K562 (cell line): ENCODE results near the gene KAT5. TPM values are rescaled to one million over a fixed set of nuclear protein-coding genes. Genes with fewer than 3 reads are reported as not detected.

Experiments
- ARID2 ChIP-seq: fragments of 450-650 bp; IDR thresholded peaks from 2 replicates; pipeline ENCODE4 v1.6.1; 2017; ENCODE audit warnings: antibody characterized with exemption, mild to moderate bottlenecking
- ATF3 ChIP-seq, 2 experiments: fragments of 450-650 bp in 1 of 2; sonication (generic) in 1 of 2; formaldehyde crosslinking in 1 of 2; IDR thresholded peaks in 1 of 2; conservative IDR thresholded peaks in 1 of 2; 2 replicates each; pipeline versions ENCODE4 v1.6.1 to v1.8.1; 2016 to 2023; ENCODE audit warnings: mild to moderate bottlenecking in 2 of 2, moderate library complexity in 2 of 2, inconsistent platforms in 1 of 2, missing genetic modification reagents in 1 of 2
- BCOR ChIP-seq: fragments of 450-650 bp; IDR thresholded peaks from 2 replicates; pipeline ENCODE4 v1.6.1; 2016
- BMI1 ChIP-seq: fragments of 150-350 bp; IDR thresholded peaks from 2 replicates; pipeline ENCODE4 v1.6.1; 2014; ENCODE audit warnings: low read length
- BRD4 ChIP-seq: fragments of 200-600 bp; sonication (generic); IDR thresholded peaks from 2 replicates; pipeline ENCODE4 v1.6.1; 2017; ENCODE audit warnings: inconsistent platforms
- CREM ChIP-seq: IDR thresholded peaks from 2 replicates; pipeline ENCODE4 v1.6.1; 2014; ENCODE audit warnings: antibody characterized with exemption, low read depth
- CXXC5 ChIP-seq: fragments of 250-450 bp; sonication (Bioruptor Pico); IDR thresholded peaks from 2 replicates; pipeline ENCODE4 v1.8.0; 2022; ENCODE audit warnings: inconsistent platforms, mild to moderate bottlenecking, moderate library complexity
- DLX4 ChIP-seq: fragments of 250-450 bp; sonication (Bioruptor Pico); IDR thresholded peaks from 2 replicates; pipeline ENCODE4 v1.6.1; 2021; ENCODE audit warnings: mild to moderate bottlenecking
- ERF ChIP-seq: fragments of 450-650 bp; formaldehyde crosslinking; IDR thresholded peaks from 2 replicates; pipeline ENCODE4 v1.4.0; 2020; ENCODE audit warnings: mild to moderate bottlenecking, mixed read lengths
- NEUROD1 ChIP-seq: fragments of 150-350 bp; IDR thresholded peaks from 2 replicates; pipeline ENCODE4 v1.6.1; 2014; ENCODE audit warnings: borderline replicate concordance, low read length, low read depth; ENCODE audit not compliant: partially characterized antibody
- NFE2 ChIP-seq: IDR thresholded peaks from 2 replicates; pipeline ENCODE4 v1.6.1; 2014; ENCODE audit warnings: antibody characterized with exemption, low read depth
- POLR3A ChIP-seq: IDR thresholded peaks from 2 replicates; pipeline ENCODE4 v1.6.1; 2011; ENCODE audit warnings: borderline replicate concordance, mild to moderate bottlenecking, moderate library complexity; ENCODE audit not compliant: insufficient read length, insufficient read depth; ENCODE audit errors: extremely low read depth
- POLR3G ChIP-seq: IDR thresholded peaks from 2 replicates; pipeline ENCODE4 v1.6.1; 2011; ENCODE audit not compliant: insufficient read length, insufficient replicate concordance; ENCODE audit errors: extremely low read depth
- SRSF9 ChIP-seq: fragments of 200-400 bp; formaldehyde crosslinking; IDR thresholded peaks from 2 replicates; pipeline ENCODE4 v1.6.1; 2017; ENCODE audit warnings: low read depth, low read length, borderline replicate concordance
- TCFL5 ChIP-seq: fragments of 250-450 bp; sonication (Bioruptor Pico); conservative IDR thresholded peaks from 2 replicates; pipeline ENCODE4 v1.6.1; 2021; ENCODE audit warnings: mild to moderate bottlenecking, moderate library complexity, matching md5 sums
- TRIM28 ChIP-seq: fragments of 450-650 bp; IDR thresholded peaks from 2 replicates; pipeline ENCODE4 v1.6.1; 2017
- XRCC4 ChIP-seq: IDR thresholded peaks from one replicate; pipeline ENCODE4 v1.6.1; 2011; ENCODE audit not compliant: insufficient read depth, insufficient read length; ENCODE audit errors: extremely low read depth
- YBX1 ChIP-seq: fragments of 450-650 bp; IDR thresholded peaks from 2 replicates; pipeline ENCODE4 v1.7.1; 2016; ENCODE audit warnings: mild to moderate bottlenecking
- ZKSCAN8 ChIP-seq: fragments of 200-800 bp; sonication (Bioruptor generic); IDR thresholded peaks from 2 replicates; pipeline ENCODE4 v1.6.1; 2016; ENCODE audit warnings: missing genetic modification characterization, missing compliant biosample characterization
- ZNF41 ChIP-seq: fragments of 250-450 bp; sonication (Bioruptor Pico); conservative IDR thresholded peaks from 2 replicates; pipeline ENCODE4 v1.4.0; 2020; ENCODE audit warnings: mild to moderate bottlenecking
- polyA plus RNA-seq, 8 experiments: library from polyadenylated mRNA; depleted of rRNA in 4 of 8; stranded (reverse) in 5 of 8; unstranded in 3 of 8; fragments of >200 nt; fragmentation: Nextera tagmentation in 2 of 8; fragmentation: Illumina TruSeq in 1 of 8; extraction: Ambion mirVana in 2 of 8; extraction: Trizol in 1 of 8; gene quantifications; 2 replicates each; pipeline versions ENCODE4 v1.2.1 to v1.2.3, GENCODE V29; 2011 to 2014; ENCODE audit warnings: inconsistent platforms in 1 of 8, missing spikeins in 1 of 8
- total RNA-seq, 7 experiments: library from RNA; depleted of rRNA in 6 of 7; stranded (reverse); fragments of >200 nt in 6 of 7; fragmentation: Illumina TruSeq in 2 of 7; extraction: Trizol in 2 of 7; gene quantifications; 2 replicates each; pipeline versions ENCODE4 v1.2.1 to v1.2.3, GENCODE V29; 2011 to 2021; ENCODE audit warnings: low replicate concordance in 1 of 7
- TF ChIP-seq, protein P1 (sequence below), 3 experiments: fragments of 200-800 bp in 1 of 3; sonication (Bioruptor generic) in 1 of 3; sonication (generic) in 1 of 3; formaldehyde crosslinking in 1 of 3; IDR thresholded peaks; 2 replicates each; pipeline versions ENCODE4 v1.6.1 to v1.8.0; 2016 to 2022; ENCODE audit warnings: mild to moderate bottlenecking in 2 of 3, missing compliant biosample characterization in 2 of 3, missing genetic modification characterization in 2 of 3, missing genetic modification reagents in 1 of 3
- TF ChIP-seq, protein P2 (sequence below): fragments of 450-650 bp; conservative IDR thresholded peaks from 2 replicates; pipeline ENCODE4 v1.6.1; 2016; ENCODE audit warnings: missing genetic modification characterization, low read depth, mild to moderate bottlenecking, missing compliant biosample characterization, moderate library complexity
- TF ChIP-seq, protein P3 (sequence below): fragments of 250-450 bp; sonication (Bioruptor Pico); IDR thresholded peaks from 2 replicates; pipeline ENCODE4 v1.5.1; 2021; ENCODE audit warnings: mild to moderate bottlenecking

KAT5 gene
- total and polyA plus RNA-seq, 9 of the 15 experiments (the other 6 are each of a cell fraction or from before 2014, with no cell fraction given), result 3.6 to 76.8 (median 52.7) TPM

DNA sequence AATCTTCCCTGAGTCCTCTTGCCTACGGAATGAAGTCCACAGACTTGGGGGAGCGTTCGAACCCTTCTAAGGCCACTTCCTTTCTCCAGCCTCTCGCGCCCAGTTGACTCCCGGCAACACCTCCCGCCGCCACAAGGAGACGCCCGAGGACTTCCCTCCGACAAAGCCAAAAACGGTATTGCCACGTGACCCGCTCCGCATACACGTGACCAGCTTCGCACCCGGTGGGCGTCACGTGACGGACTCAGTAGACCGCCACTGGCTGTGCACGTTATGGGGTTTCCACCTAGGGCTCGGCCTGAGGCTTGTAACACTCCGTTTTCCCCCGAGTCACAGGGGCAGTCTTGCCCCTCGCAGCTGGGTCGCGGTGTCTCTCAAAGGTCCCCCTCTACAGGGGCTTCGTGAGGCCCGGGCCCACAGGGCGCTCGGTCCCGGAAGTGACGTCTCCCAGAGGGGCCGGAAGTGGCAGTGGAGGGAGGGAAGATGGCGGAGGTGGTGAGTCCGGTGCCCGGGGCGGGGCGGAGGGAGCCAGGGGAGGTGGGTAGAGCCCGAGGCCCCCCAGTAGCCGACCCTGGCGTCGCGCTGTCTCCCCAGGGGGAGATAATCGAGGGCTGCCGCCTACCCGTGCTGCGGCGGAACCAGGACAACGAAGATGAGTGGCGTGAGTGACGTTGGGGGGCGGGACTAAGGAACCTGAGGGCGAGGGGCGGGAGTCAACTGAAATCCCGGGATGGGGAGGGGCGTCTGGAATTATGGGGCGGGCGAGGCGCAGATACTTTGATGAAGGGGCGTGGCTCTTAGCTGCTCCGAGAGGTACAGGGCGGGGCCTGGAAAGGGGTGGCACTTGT is at the start of gene KAT5 (continued):
- no peak for TF ChIP-seq POLR3G
- peak; percentile 93; the same call in 1 of the 2 replicates for TF ChIP-seq ERF (CRISPR knock-in tag)
- TF ChIP-seq NFE2, result no peak; the same call in 1 of the 2 replicates
- TF ChIP-seq BMI1, result no peak
- TF ChIP-seq YBX1, result no peak
- TF ChIP-seq XRCC4, result no peak
- TF ChIP-seq ATF3 (IDR thresholded peaks at IDR 0.05), result peak; percentile 86
- TF ChIP-seq ATF3 (CRISPR knock-in tag; conservative IDR thresholded peaks at IDR 0.05), result peak; percentile 78; the same call in 1 of the 2 replicates
- no peak for TF ChIP-seq POLR3A
- TF ChIP-seq, protein P1, sequence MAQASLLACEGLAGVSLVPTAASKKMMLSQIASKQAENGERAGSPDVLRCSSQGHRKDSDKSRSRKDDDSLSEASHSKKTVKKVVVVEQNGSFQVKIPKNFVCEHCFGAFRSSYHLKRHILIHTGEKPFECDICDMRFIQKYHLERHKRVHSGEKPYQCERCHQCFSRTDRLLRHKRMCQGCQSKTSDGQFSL (CRISPR knock-in tag; IDR thresholded peaks at IDR 0.05), result peak; percentile 37; the same call in 1 of the 2 replicates
- TF ChIP-seq, protein P1 (tag; IDR thresholded peaks at IDR 0.05), result no peak
- TF ChIP-seq SRSF9, result no peak
- no peak for TF ChIP-seq ARID2
- TF ChIP-seq, protein P2, sequence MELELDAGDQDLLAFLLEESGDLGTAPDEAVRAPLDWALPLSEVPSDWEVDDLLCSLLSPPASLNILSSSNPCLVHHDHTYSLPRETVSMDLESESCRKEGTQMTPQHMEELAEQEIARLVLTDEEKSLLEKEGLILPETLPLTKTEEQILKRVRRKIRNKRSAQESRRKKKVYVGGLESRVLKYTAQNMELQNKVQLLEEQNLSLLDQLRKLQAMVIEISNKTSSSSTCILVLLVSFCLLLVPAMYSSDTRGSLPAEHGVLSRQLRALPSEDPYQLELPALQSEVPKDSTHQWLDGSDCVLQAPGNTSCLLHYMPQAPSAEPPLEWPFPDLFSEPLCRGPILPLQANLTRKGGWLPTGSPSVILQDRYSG (tag), result peak; percentile 90
- 0 out of 2 replicates have a peak, but pooled peaks have one; percentile 43 for TF ChIP-seq TCFL5
- TF ChIP-seq CREM, result peak; percentile 98
- TF ChIP-seq BCOR, result 0 out of 2 replicates have a peak, but pooled peaks have one; percentile 60
- TF ChIP-seq TRIM28, result no peak; the same call in 1 of the 2 replicates
- no peak for TF ChIP-seq DLX4 (CRISPR knock-in tag)
- TF ChIP-seq, protein P3, sequence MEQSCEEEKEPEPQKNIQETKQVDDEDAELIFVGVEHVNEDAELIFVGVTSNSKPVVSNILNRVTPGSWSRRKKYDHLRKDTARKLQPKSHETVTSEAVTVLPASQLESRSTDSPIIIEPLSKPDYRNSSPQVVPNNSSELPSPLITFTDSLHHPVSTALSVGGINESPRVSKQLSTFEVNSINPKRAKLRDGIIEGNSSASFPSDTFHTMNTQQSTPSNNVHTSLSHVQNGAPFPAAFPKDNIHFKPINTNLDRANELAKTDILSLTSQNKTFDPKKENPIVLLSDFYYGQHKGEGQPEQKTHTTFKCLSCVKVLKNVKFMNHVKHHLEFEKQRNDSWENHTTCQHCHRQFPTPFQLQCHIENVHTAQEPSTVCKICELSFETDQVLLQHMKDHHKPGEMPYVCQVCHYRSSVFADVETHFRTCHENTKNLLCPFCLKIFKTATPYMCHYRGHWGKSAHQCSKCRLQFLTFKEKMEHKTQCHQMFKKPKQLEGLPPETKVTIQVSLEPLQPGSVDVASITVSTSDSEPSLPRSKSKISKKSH (CRISPR knock-in tag), result no peak
- 0 out of 2 replicates have a peak, but pooled peaks have one; percentile 48 for TF ChIP-seq ZNF41 (CRISPR knock-in tag)
- TF ChIP-seq ZKSCAN8 (CRISPR knock-in tag), result 0 out of 2 replicates have a peak, but pooled peaks have one; percentile 52
- TF ChIP-seq CXXC5 (CRISPR knock-in tag), result peak; percentile 98
- no peak for TF ChIP-seq BRD4
- TF ChIP-seq NEUROD1, result peak; percentile 74
